MG63 (cell line): ENCODE data around the gene FARSB. TPM values are rescaled to one million over a fixed set of nuclear protein-coding genes. Genes with fewer than 3 reads are reported as not detected.

ENCODE experiments used
- DNase-seq: peaks from one replicate; pipeline ENCODE4 v3.0.0-alpha.2; 2020
- H3K27me3 ChIP-seq: fragments of 250-450 bp; sonication (Bioruptor Pico); 2 replicates; pipeline ENCODE4 v1.5.1; 2020; ENCODE audit warnings: mild to moderate bottlenecking, moderate library complexity
- H3K36me3 ChIP-seq: fragments of 250-450 bp; sonication (Bioruptor Pico); 2 replicates; pipeline ENCODE4 v1.5.1; 2020; ENCODE audit warnings: mild to moderate bottlenecking, moderate library complexity
- H3K4me3 ChIP-seq: fragments of 250-450 bp; sonication (Bioruptor Pico); 2 replicates; pipeline ENCODE4 v1.5.1; 2020; ENCODE audit warnings: mild to moderate bottlenecking, moderate library complexity
- H3K9me3 ChIP-seq: fragments of 250-450 bp; sonication (Bioruptor Pico); 2 replicates; pipeline ENCODE4 v1.5.1; 2020; ENCODE audit warnings: mild to moderate bottlenecking, moderate library complexity
- total RNA-seq: library from RNA; depleted of rRNA; stranded (reverse); fragments of >200 nt; shearing (Covaris generic); gene quantifications from 2 replicates; pipeline ENCODE4 v1.2.3, GENCODE V29; 2014; ENCODE audit warnings: low replicate concordance; rRNA removed

Gene FARSB
- total RNA-seq, 1 experiment from 2014 or later, result 11.0 TPM

GRCh38 chr2:222547083-222547482 lies 108.8 kb downstream of the FARSB start:
- no peaks in the 10 kb centered on the region for H3K36me3 ChIP-seq
- DNase-seq, result no peak
- H3K27me3 ChIP-seq, result peaks cover 5% of the 10 kb centered on the region
- H3K4me3 ChIP-seq, result no peak overlapping the region
- no peaks in the 10 kb centered on the region for H3K9me3 ChIP-seq

- H3K27me3 ChIP-seq, result peaks cover 5% of the 10 kb centered on the region
- no peak overlapping the region for H3K4me3 ChIP-seq
- H3K36me3 ChIP-seq, result no peaks in the 10 kb centered on the region
- no peak for DNase-seq
- no peaks in the 10 kb centered on the region for H3K9me3 ChIP-seq
These were observed 109.8 kb downstream of the FARSB start for GRCh38 chr2:222545823-222546795.

- Histone ChIP-seq H3K27me3 (peaks cover 5% of the 10 kb centered on the region), H3K4me3 (no peak overlapping the region), H3K36me3 (no peaks in the 10 kb centered on the region), H3K9me3 (no peaks in the 10 kb centered on the region)
- no peak for DNase-seq
These were observed 111.2 kb downstream of the FARSB start for GRCh38 chr2:222544661-222545060.

- Histone ChIP-seq H3K9me3 (no peaks in the 10 kb centered on the region), H3K36me3 (no peaks in the 10 kb centered on the region), H3K27me3 (peaks cover 7% of the 10 kb centered on the region), H3K4me3 (no peak overlapping the region)
- DNase-seq, result no peak
These were observed 117.4 kb downstream of the FARSB start for GRCh38 chr2:222538535-222538934.

- no peaks in the 10 kb centered on the region for H3K36me3 ChIP-seq
- no peak for DNase-seq
These were observed 120.4 kb downstream of the FARSB start for GRCh38 chr2:222535477-222535876.

GRCh38 chr2:222532315-222532714 lies 123.6 kb downstream of the FARSB start:
- DNase-seq, result no peak
- H3K27me3 ChIP-seq, result peaks cover 2% of the 10 kb centered on the region; the same call in 1 of the 2 replicates
- no peaks in the 10 kb centered on the region; the same call in 1 of the 2 replicates for H3K9me3 ChIP-seq
- H3K36me3 ChIP-seq, result no peaks in the 10 kb centered on the region
- H3K4me3 ChIP-seq, result no peak overlapping the region

More at GRCh38 chr2:222535477-222535876, 120.4 kb downstream of the FARSB start:
- no peak overlapping the region for H3K4me3 ChIP-seq
- H3K9me3 ChIP-seq, result no peaks in the 10 kb centered on the region
- peaks cover 7% of the 10 kb centered on the region for H3K27me3 ChIP-seq

- no peak for DNase-seq
These were observed 129.2 kb downstream of the FARSB start for GRCh38 chr2:222526480-222527277.

GRCh38 chr2:222525811-222526210 lies 130.1 kb downstream of the FARSB start:
- H3K27me3 ChIP-seq, result no peaks in the 10 kb centered on the region
- no peak overlapping the region for H3K4me3 ChIP-seq
- no peaks in the 10 kb centered on the region; the same call in 1 of the 2 replicates for H3K9me3 ChIP-seq
- H3K36me3 ChIP-seq, result no peaks in the 10 kb centered on the region
- DNase-seq, result no peak

More at GRCh38 chr2:222526480-222527277, 129.2 kb downstream of the FARSB start:
- Histone ChIP-seq H3K36me3 (no peaks in the 10 kb centered on the region), H3K4me3 (no peak overlapping the region), H3K27me3 (no peaks in the 10 kb centered on the region), H3K9me3 (no peaks in the 10 kb centered on the region; the same call in 1 of the 2 replicates)

- Histone ChIP-seq H3K27me3 (no peaks in the 10 kb centered on the region), H3K4me3 (no peak overlapping the region), H3K36me3 (no peaks in the 10 kb centered on the region), H3K9me3 (no peaks in the 10 kb centered on the region)
- DNase-seq, result no peak
These were observed 131.9 kb downstream of the FARSB start for GRCh38 chr2:222523783-222524544.

GRCh38 chr2:222522082-222522481 lies 133.8 kb downstream of the FARSB start:
- no peak for DNase-seq
- H3K4me3 ChIP-seq, result no peak overlapping the region
- no peaks in the 10 kb centered on the region for H3K9me3 ChIP-seq
- no peaks in the 10 kb centered on the region for H3K36me3 ChIP-seq
- no peaks in the 10 kb centered on the region for H3K27me3 ChIP-seq

- DNase-seq, result no peak
- H3K36me3 ChIP-seq, result no peaks in the 10 kb centered on the region
- H3K4me3 ChIP-seq, result no peak overlapping the region
- no peaks in the 10 kb centered on the region for H3K9me3 ChIP-seq
- no peaks in the 10 kb centered on the region for H3K27me3 ChIP-seq
These were observed 134.8 kb downstream of the FARSB start for GRCh38 chr2:222521099-222521498.

Other genes with a start within 250 kb of the FARSB start
- gene SGPP2, start 231.5 kb downstream of the FARSB start, total RNA-seq, result not detected in 2 replicates
- gene MOGAT1, start 15.6 kb upstream of the FARSB start, total RNA-seq, result not detected in 2 replicates
- gene ACSL3, start 204.9 kb upstream of the FARSB start, total RNA-seq, result 96.2 and 203 TPM in 2 replicates